K562 treated with DMSO at 1 percent for 48 hours (cell line): Measurements from ENCODE around the gene ARV1. TPM values are rescaled to one million over a fixed set of nuclear protein-coding genes. Genes with fewer than 3 reads are reported as not detected.

Experiments used
- total RNA-seq: library from RNA; unstranded; fragments of 300-600 nt; gene quantifications from 2 replicates; pipeline ENCODE4 v1.2.3, GENCODE V29; 2022; ENCODE audit warnings: low replicate concordance; ENCODE audit errors: extremely low read depth

ARV1 gene
- total RNA-seq: not detected in 2 replicates

DNA sequence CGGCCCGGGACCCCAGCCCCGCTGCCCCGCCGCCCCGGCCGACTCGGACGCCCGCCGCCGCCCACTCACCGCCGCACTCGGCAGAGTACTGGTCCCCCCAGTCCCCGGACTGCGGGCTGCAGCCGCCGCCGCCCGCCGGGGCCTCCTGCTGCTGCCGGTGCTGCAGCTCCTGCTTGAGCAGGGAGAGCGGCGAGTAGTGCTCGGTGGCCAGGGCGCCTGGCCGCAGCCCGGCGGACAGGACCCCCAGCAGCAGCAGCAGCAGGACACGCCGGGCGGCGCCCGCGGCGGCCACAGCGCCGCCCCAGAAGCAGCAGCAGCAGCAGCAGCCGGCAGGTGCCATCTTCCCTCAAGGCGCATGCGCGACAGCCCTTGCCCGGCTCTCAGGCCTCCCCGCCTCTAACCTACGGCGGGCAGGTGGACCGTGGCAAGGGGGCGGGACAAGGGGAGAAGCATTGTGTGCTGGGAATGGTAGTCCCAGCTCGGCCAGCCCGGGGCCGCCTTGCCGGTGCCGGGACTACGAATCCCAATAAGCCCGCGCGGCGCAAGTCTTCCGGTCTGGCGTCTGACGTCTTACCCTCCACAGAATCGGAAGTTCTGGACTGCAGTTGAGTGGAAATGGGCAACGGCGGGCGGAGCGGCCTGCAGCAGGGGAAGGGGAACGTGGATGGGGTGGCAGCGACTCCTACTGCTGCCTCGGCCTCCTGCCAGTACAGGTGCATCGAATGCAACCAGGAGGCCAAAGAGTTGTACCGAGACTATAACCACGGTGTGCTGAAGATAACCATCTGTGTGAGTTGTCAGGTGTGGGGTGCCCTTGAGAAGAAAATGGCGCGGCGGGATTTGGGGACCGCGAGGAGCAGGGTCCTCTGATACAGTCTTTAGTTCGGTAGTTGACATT, at the start of gene ARV1, which contains the start of gene TTC13:
ARV1 (plus strand) TSS at position 604 of the 898 bp plus-strand sequence; CDS start at position 616, 12 bp downstream.
TTC13 (minus strand) TSS at position 371 of the 898 bp plus-strand sequence; CDS start at position 340, 31 bp downstream.

DNA sequence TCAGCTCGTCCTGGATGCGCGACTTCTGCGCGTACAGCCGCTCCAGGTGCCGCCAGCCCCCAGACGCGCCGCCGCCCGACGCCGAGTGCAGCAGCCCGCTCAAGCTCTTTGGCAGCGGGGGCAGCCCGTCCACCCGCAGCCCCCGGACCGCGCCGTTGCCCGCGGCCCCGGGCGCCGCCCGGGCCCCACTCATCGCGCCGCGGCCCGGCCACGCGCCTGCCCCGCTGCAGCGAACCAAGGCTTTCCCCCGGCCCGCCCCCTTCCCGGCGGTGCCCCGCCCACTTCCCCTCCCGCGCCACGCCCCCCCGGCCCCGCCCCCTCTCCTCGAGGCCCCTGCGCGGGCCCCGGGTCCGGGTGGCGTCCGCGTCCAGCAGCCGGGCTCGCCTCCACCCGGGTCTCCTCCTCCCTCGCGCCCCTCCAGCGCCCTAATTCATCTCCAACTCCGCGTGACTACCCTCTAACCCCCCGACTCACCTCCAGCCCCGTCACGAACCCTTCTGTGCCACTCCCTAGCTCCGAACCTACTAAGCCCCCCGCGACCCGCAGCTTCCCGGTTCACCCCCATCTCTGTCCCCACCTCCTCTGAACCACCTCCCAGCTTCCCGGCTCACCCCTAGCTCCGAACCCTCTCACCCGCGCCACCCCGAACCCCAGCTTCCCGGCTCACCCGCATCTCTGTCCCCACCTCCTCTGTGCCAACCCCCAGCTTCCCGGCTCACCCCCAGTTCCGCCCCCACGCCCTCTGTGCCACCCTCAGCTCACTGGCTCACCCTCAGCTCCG, 61.3 kb downstream of the ARV1 start, which contains the start of gene FAM89A:
FAM89A (minus strand) TSS at position 236 of the 781 bp plus-strand sequence; CDS start at position 193, 43 bp downstream.

Other genes with a start within 250 kb of the ARV1 start
- gene CAPN9, start 231.7 kb upstream of the ARV1 start, total RNA-seq: not detected in 2 replicates
- gene C1orf198, start 110.6 kb upstream of the ARV1 start, total RNA-seq: not detected in 2 replicates
- gene TTC13, start 233 bp upstream of the ARV1 start, total RNA-seq: not detected in 2 replicates
- gene FAM89A, start 61.2 kb downstream of the ARV1 start, total RNA-seq: not detected in 2 replicates
- gene TRIM67, start 183.0 kb downstream of the ARV1 start, total RNA-seq: not detected in 2 replicates